IPS-NIHi11 (cell line): ENCODE measurements around the gene ARHGEF28.

Experiments
- DNase-seq: peaks from one replicate; pipeline ENCODE4 v3.0.0; 2012; ENCODE audit warnings: mixed read lengths, low spot score

ARHGEF28 gene

GRCh38 chr5:73661753-73662152, 35.8 kb downstream of the ARHGEF28 start:
- no peak for DNase-seq

GRCh38 chr5:73663161-73663859, 37.3 kb downstream of the ARHGEF28 start:
- DNase-seq, result no peak

GRCh38 chr5:73663860-73664240, 37.9 kb downstream of the ARHGEF28 start:
- DNase-seq, result no peak

- no peak for DNase-seq
Observed at GRCh38 chr5:73664796-73665195, 38.8 kb downstream of the ARHGEF28 start.

- no peak for DNase-seq
Observed at GRCh38 chr5:73666891-73667290, 40.9 kb downstream of the ARHGEF28 start.

GRCh38 chr5:73668017-73668416, 42.0 kb downstream of the ARHGEF28 start:
- DNase-seq, result no peak

GRCh38 chr5:73668486-73669111, 42.6 kb downstream of the ARHGEF28 start:
- no peak for DNase-seq

GRCh38 chr5:73670731-73671130, 44.7 kb downstream of the ARHGEF28 start:
- DNase-seq, result no peak

- no peak for DNase-seq
Observed at GRCh38 chr5:73672132-73672531, 46.1 kb downstream of the ARHGEF28 start.

- DNase-seq, result no peak
Observed at GRCh38 chr5:73673161-73673591, 47.2 kb downstream of the ARHGEF28 start.

GRCh38 chr5:73674669-73675004, 48.6 kb downstream of the ARHGEF28 start:
- no peak for DNase-seq

GRCh38 chr5:73678322-73678740, 52.3 kb downstream of the ARHGEF28 start:
- no peak for DNase-seq

- no peak for DNase-seq
Observed at GRCh38 chr5:73678807-73679206, 52.8 kb downstream of the ARHGEF28 start.

GRCh38 chr5:73682176-73682575, 56.2 kb downstream of the ARHGEF28 start:
- DNase-seq, result no peak

- DNase-seq, result no peak
Observed at GRCh38 chr5:73684691-73685090, 58.7 kb downstream of the ARHGEF28 start.

GRCh38 chr5:73686912-73687311, 60.9 kb downstream of the ARHGEF28 start:
- no peak for DNase-seq

- no peak for DNase-seq
Observed at GRCh38 chr5:73687357-73687756, 61.4 kb downstream of the ARHGEF28 start.

GRCh38 chr5:73690015-73690414, 64.0 kb downstream of the ARHGEF28 start:
- no peak for DNase-seq

- DNase-seq, result no peak
Observed at GRCh38 chr5:73691302-73692080, 65.5 kb downstream of the ARHGEF28 start.

- DNase-seq, result no peak
Observed at GRCh38 chr5:73692166-73692640, 66.2 kb downstream of the ARHGEF28 start.

- no peak for DNase-seq
Observed at GRCh38 chr5:73692981-73693380, 67.0 kb downstream of the ARHGEF28 start.

GRCh38 chr5:73693573-73694061, 67.6 kb downstream of the ARHGEF28 start:
- peak; percentile 41 for DNase-seq

GRCh38 chr5:73694089-73694488, 68.1 kb downstream of the ARHGEF28 start:
- DNase-seq, result no peak
